ENCODE measurements around the gene UBE2L5.

Gene UBE2L5

GRCh38 chr13:30422054-30422839, at the start of gene UBE2L5:
Gene UBE2L5, plus strand, starts transcription at chr13:30422493. Its CDS starts 5,498 bp downstream, at chr13:30427991.
- FAIRE-seq (no peak), DNase-seq (ENCODE audit: insufficient read length, low spot score) (no peak)
- TF ChIP-seq POLR2A (IDR thresholded peaks at IDR 0.05; ENCODE audit: low read depth, low read length), result peak; percentile 42

GRCh38 chr13:30373727-30374126, 48.6 kb upstream of the UBE2L5 start:
- no peak for TF ChIP-seq POLR2A (IDR thresholded peaks at IDR 0.05; ENCODE audit: low read depth, low read length)
- no peak for DNase-seq (ENCODE audit: insufficient read length, low spot score)
- FAIRE-seq, result no peak

- DNase-seq (ENCODE audit: insufficient read length, low spot score), result no peak
- TF ChIP-seq POLR2A (IDR thresholded peaks at IDR 0.05; ENCODE audit: low read depth, low read length), result no peak
- FAIRE-seq, result no peak
Measured at GRCh38 chr13:30375265-30375835, 46.9 kb upstream of the UBE2L5 start.

GRCh38 chr13:30376426-30377311, 45.6 kb upstream of the UBE2L5 start:
- FAIRE-seq (no peak), DNase-seq (ENCODE audit: insufficient read length, low spot score) (no peak)
- no peak for TF ChIP-seq POLR2A (IDR thresholded peaks at IDR 0.05; ENCODE audit: low read depth, low read length)

GRCh38 chr13:30377312-30377685, 45.0 kb upstream of the UBE2L5 start:
- FAIRE-seq (no peak), DNase-seq (ENCODE audit: insufficient read length, low spot score) (no peak)
- no peak for TF ChIP-seq POLR2A (IDR thresholded peaks at IDR 0.05; ENCODE audit: low read depth, low read length)

GRCh38 chr13:30378191-30378590, 44.1 kb upstream of the UBE2L5 start:
- TF ChIP-seq POLR2A (IDR thresholded peaks at IDR 0.05; ENCODE audit: low read depth, low read length), result no peak
- FAIRE-seq (no peak), DNase-seq (ENCODE audit: insufficient read length, low spot score) (no peak)

- DNase-seq (ENCODE audit: insufficient read length, low spot score), result no peak
- no peak for FAIRE-seq
- TF ChIP-seq POLR2A (IDR thresholded peaks at IDR 0.05; ENCODE audit: low read depth, low read length), result no peak
Measured at GRCh38 chr13:30381049-30381448, 41.2 kb upstream of the UBE2L5 start.

GRCh38 chr13:30382836-30383525, 39.3 kb upstream of the UBE2L5 start:
- DNase-seq (ENCODE audit: insufficient read length, low spot score) (no peak), FAIRE-seq (no peak)
- no peak for TF ChIP-seq POLR2A (IDR thresholded peaks at IDR 0.05; ENCODE audit: low read depth, low read length)

GRCh38 chr13:30388406-30389283, 33.6 kb upstream of the UBE2L5 start:
- no peak for TF ChIP-seq POLR2A (IDR thresholded peaks at IDR 0.05; ENCODE audit: low read depth, low read length)
- no peak for DNase-seq (ENCODE audit: insufficient read length, low spot score)
- FAIRE-seq, result no peak

GRCh38 chr13:30391956-30392680, 30.2 kb upstream of the UBE2L5 start:
- no peak for FAIRE-seq
- no peak for DNase-seq (ENCODE audit: insufficient read length, low spot score)
- no peak for TF ChIP-seq POLR2A (IDR thresholded peaks at IDR 0.05; ENCODE audit: low read depth, low read length)

GRCh38 chr13:30392681-30393045, 29.6 kb upstream of the UBE2L5 start:
- TF ChIP-seq POLR2A (IDR thresholded peaks at IDR 0.05; ENCODE audit: low read depth, low read length), result no peak
- no peak for FAIRE-seq
- no peak for DNase-seq (ENCODE audit: insufficient read length, low spot score)

GRCh38 chr13:30394751-30395191, 27.5 kb upstream of the UBE2L5 start:
- DNase-seq (ENCODE audit: insufficient read length, low spot score), result no peak
- FAIRE-seq, result no peak
- TF ChIP-seq POLR2A (IDR thresholded peaks at IDR 0.05; ENCODE audit: low read depth, low read length), result no peak
